Lung (tissue), 12 donors: ENCODE results near the gene GRPEL1. TPM values are rescaled to one million over a fixed set of nuclear protein-coding genes. Genes with fewer than 3 reads are reported as not detected.

ENCODE experiments used
- ATAC-seq: fragments of 200-7000 bp; cut with Tn5 transposase; one replicate; pipeline ENCODE4 v1.9.1; 2020; ENCODE audit warnings: moderate number of reproducible peaks; ENCODE audit not compliant: insufficient read depth, low FRiP score
- DNase-seq, 3 donors: peaks; one replicate each; pipeline ENCODE4 v3.0.0-alpha.2; 2013 to 2017
- H3K27ac ChIP-seq, 2 donors: one replicate each; pipeline ENCODE4 v1.5.1; 2013; ENCODE audit warnings: mild to moderate bottlenecking in 2 of 2, moderate library complexity in 2 of 2, control low read depth in 1 of 2, inconsistent platforms in 1 of 2, low read depth in 1 of 2, low read length in 1 of 2
- H3K27me3 ChIP-seq, 3 donors: one replicate each; pipeline ENCODE4 v1.5.1; 2013; ENCODE audit warnings: low read length in 2 of 3; ENCODE audit not compliant: control insufficient read depth in 3 of 3, insufficient read depth in 3 of 3
- H3K36me3 ChIP-seq, 4 donors: one replicate each; pipeline ENCODE4 v1.5.1; 2013; ENCODE audit warnings: low read length in 4 of 4, mild to moderate bottlenecking in 1 of 4, moderate library complexity in 1 of 4; ENCODE audit not compliant: control insufficient read depth in 4 of 4, insufficient read depth in 4 of 4
- H3K4me1 ChIP-seq, 5 donors: one replicate each; pipeline ENCODE4 v1.5.1; 2013; ENCODE audit warnings: low read length in 5 of 5, mild to moderate bottlenecking in 2 of 5, moderate library complexity in 1 of 5; ENCODE audit not compliant: control insufficient read depth in 5 of 5, insufficient read depth in 5 of 5
- H3K4me3 ChIP-seq: one replicate; pipeline ENCODE4 v1.5.1; 2013; ENCODE audit warnings: mild to moderate bottlenecking, control low read depth, moderate library complexity
- H3K9ac ChIP-seq, 2 donors: one replicate each; pipeline ENCODE4 v1.5.1; 2013; ENCODE audit warnings: low read length in 2 of 2, control low read depth in 1 of 2; ENCODE audit not compliant: insufficient read depth in 1 of 2
- H3K9me3 ChIP-seq, 4 donors: one replicate each; pipeline ENCODE4 v1.5.1; 2013; ENCODE audit warnings: low read length in 3 of 4, mild to moderate bottlenecking in 1 of 4, moderate library complexity in 1 of 4; ENCODE audit not compliant: control insufficient read depth in 4 of 4, insufficient read depth in 3 of 4
- CTCF ChIP-seq: IDR thresholded peaks from 2 replicates; pipeline ENCODE4 v1.5.1; 2012; ENCODE audit warnings: mild to moderate bottlenecking; ENCODE audit errors: control extremely low read depth, extremely low read depth
- WGBS, 2 donors: extraction: QIAGEN DNeasy Blood & Tissue Kit; methylation state at CpG; one replicate each; pipeline ENCODE4 v1.1.7; 2013; 5-methylcytosine and 5-hydroxymethylcytosine counted together
- polyA plus RNA-seq, 2 donors: library from polyadenylated mRNA; stranded (reverse); fragments of 200-250 nt; gene quantifications; one replicate each; pipeline ENCODE4 v1.2.1, GENCODE V29; 2013
- total RNA-seq, 2 donors: library from RNA; depleted of rRNA in 1 of 2; stranded (reverse); fragments of >200 nt in 1 of 2; gene quantifications; one replicate each; pipeline ENCODE4 v1.2.1, GENCODE V29; 2014 to 2021
- donor health status: control.
- donor health status: control.
- donor health status: Bipolar disorder and iron deficiency.
- donor health status: healthy.
- donor health status: DM: yes; HTN: yes; CAD: no.

The GRPEL1 gene
- total and polyA plus RNA-seq, 4 donors: 13.9 to 39.1 (median 29.3) TPM

- H3K9ac ChIP-seq: no peak overlapping the region
Observed at GRCh38 chr4:7101692-7102515, 34.0 kb upstream of the GRPEL1 start.

GRCh38 chr4:7096236-7096635 is 28.4 kb upstream of the GRPEL1 start:
- H3K9ac ChIP-seq: no peak overlapping the region
- no peaks in the 10 kb centered on the region for H3K4me1 ChIP-seq
- H3K27me3 ChIP-seq: no peaks in the 10 kb centered on the region
- no peak overlapping the region for H3K4me3 ChIP-seq
- peak in 2 of 3 donors; percentile 6 to 31 for DNase-seq
- no peaks in the 10 kb centered on the region for H3K9me3 ChIP-seq
- H3K36me3 ChIP-seq: no peaks in the 10 kb centered on the region
- TF ChIP-seq CTCF: no peak
- WGBS, 2 donors: 90 to 94% methylated on average over 7 of the region's 7 CpGs
- H3K27ac ChIP-seq: no peak overlapping the region
- ATAC-seq: no peak

More at GRCh38 chr4:7101692-7102515, 34.0 kb upstream of the GRPEL1 start:
- 14 to 21% methylated on average over 23 to 24 of the region's 24 CpGs for WGBS, 2 donors
- Histone ChIP-seq H3K27me3 (no peaks in the 10 kb centered on the region), H3K4me1 (peaks cover 0 to 24% (median 0%) of the 10 kb centered on the region in 5 donors), H3K4me3 (no peak overlapping the region), H3K27ac (peak overlapping the region in 1 of 2 donors; percentile 37), H3K36me3 (no peaks in the 10 kb centered on the region), H3K9me3 (no peaks in the 10 kb centered on the region)
- TF ChIP-seq CTCF: peak; percentile 26
- ATAC-seq (peak; percentile 68), DNase-seq (peak; percentile 69 to 76 (median 74))

DNA sequence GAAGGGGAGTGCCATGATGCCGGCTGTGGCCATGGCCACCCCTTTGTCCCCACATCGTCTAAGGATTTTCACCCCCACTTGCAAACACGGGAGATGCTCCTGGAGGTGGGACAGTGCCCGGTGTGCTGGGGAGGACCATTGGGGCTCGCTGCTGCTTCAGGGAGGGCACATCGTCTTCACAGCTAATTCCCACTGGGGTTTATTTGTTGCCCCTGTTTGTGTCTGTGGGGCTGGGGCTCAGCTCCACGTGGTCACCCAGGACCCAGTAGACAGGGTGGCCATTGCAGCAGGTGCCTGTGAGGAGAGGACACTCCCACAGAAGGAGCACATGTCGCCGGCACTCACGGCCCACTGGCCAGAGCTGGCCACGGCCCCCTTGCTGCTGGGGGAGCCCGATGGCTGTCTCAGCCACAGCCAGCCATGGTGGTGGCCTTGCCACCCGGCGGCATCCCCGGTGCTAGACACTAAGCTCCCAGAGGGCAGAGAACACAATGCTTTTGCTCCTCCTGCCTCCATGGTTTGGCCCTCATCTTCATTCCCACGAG is 27.8 kb upstream of the GRPEL1 start:
- ATAC-seq (no peak), DNase-seq (no peak)
- H3K9ac ChIP-seq: no peak overlapping the region
- H3K36me3 ChIP-seq: no peaks in the 10 kb centered on the region
- H3K4me1 ChIP-seq: no peaks in the 10 kb centered on the region
- no peaks in the 10 kb centered on the region for H3K27me3 ChIP-seq
- WGBS, 2 donors: 88 to 92% methylated on average over 16 of the region's 16 CpGs
- H3K4me3 ChIP-seq: no peak overlapping the region
- H3K27ac ChIP-seq: no peak overlapping the region
- no peaks in the 10 kb centered on the region for H3K9me3 ChIP-seq
- no peak for TF ChIP-seq CTCF
